H1 (cell line): Measurements from ENCODE around the gene CSGALNACT2.

Experiments used
- CHD1 ChIP-seq: IDR thresholded peaks from 2 replicates; pipeline ENCODE4 v1.6.1; 2012; ENCODE audit warnings: low read depth, low read length, improper control_type of control experiment
- GABPA ChIP-seq: IDR thresholded peaks from 2 replicates; pipeline ENCODE4 v1.6.1; 2011; ENCODE audit warnings: mild to moderate bottlenecking, low read length, moderate library complexity, borderline replicate concordance; ENCODE audit not compliant: insufficient read depth
- JUND ChIP-seq: IDR thresholded peaks from 2 replicates; pipeline ENCODE4 v1.6.1; 2011; ENCODE audit warnings: mild to moderate bottlenecking, improper control_type of control experiment, low read length
- POLR2AphosphoS5 ChIP-seq: IDR thresholded peaks from 2 replicates; pipeline ENCODE4 v1.6.1; 2011; ENCODE audit warnings: low read depth, low read length
- SIRT6 ChIP-seq: IDR thresholded peaks from one replicate; pipeline ENCODE4 v1.7.1; 2012; ENCODE audit warnings: low read length, inconsistent platforms
- TF ChIP-seq, protein P1 (sequence below), 3 experiments: IDR thresholded peaks; 1 replicate in 2 of 3; 2 replicates in 1 of 3; pipeline versions ENCODE4 v1.5.1 to v1.6.1; 2011; ENCODE audit warnings: low read length in 3 of 3, mild to moderate bottlenecking in 3 of 3, inconsistent platforms in 2 of 3, low read depth in 1 of 3, moderate library complexity in 1 of 3; ENCODE audit not compliant: insufficient read depth in 1 of 3; ENCODE audit errors: control extremely low read depth in 1 of 3

- TF ChIP-seq, protein P1, sequence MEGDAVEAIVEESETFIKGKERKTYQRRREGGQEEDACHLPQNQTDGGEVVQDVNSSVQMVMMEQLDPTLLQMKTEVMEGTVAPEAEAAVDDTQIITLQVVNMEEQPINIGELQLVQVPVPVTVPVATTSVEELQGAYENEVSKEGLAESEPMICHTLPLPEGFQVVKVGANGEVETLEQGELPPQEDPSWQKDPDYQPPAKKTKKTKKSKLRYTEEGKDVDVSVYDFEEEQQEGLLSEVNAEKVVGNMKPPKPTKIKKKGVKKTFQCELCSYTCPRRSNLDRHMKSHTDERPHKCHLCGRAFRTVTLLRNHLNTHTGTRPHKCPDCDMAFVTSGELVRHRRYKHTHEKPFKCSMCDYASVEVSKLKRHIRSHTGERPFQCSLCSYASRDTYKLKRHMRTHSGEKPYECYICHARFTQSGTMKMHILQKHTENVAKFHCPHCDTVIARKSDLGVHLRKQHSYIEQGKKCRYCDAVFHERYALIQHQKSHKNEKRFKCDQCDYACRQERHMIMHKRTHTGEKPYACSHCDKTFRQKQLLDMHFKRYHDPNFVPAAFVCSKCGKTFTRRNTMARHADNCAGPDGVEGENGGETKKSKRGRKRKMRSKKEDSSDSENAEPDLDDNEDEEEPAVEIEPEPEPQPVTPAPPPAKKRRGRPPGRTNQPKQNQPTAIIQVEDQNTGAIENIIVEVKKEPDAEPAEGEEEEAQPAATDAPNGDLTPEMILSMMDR (IDR thresholded peaks at IDR 0.05; ENCODE audit: control extremely low read depth in 1 of 3, insufficient read depth in 1 of 3, low read depth in 1 of 3, low read length in 3 of 3): no peak
- TF ChIP-seq CHD1 (no peak), POLR2AphosphoS5 (no peak), GABPA (no peak), JUND (no peak), SIRT6 (no peak)
Observed at GRCh38 chr10:43219848-43220247, 81.6 kb downstream of the CSGALNACT2 start.
